IPS-11a (cell line): Measurements from ENCODE around the gene CTAGE8.
"Not testable (repeated sequence)": the region's sequence is repeated elsewhere in the genome, so short reads cannot be mapped to it uniquely, and the experiment has no call there.

Experiments
- H3K4me3 ChIP-seq: one replicate; pipeline ENCODE4 v1.5.1; 2013; ENCODE audit warnings: low read depth, low read length, control low read depth

Gene CTAGE8

GRCh38 chr7:144259067-144259466, 10.0 kb downstream of the CTAGE8 start:
- H3K4me3 ChIP-seq, result not testable (repeated sequence)

DNA sequence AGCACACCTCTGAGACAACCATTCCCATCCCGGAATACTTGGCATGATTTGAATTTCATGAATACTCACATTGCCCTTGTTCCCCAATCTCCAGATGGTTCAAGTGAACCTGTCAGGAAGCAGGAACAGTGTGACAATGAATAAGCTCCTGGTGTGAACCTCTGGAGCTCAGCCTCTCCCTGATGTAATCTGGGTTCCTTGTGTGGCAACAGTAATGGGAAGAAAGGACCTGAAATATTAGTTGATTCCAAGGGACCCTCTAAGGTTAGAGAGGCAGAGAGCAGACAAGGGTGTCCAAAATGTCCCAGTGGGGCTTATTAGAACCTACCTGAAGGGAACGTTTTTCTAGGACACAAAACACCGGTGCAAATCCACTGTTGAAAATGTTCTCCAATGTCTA, 13.0 kb downstream of the CTAGE8 start:
- H3K4me3 ChIP-seq, result no peak overlapping the region

GRCh38 chr7:144255471-144255897, 13.6 kb downstream of the CTAGE8 start:
- H3K4me3 ChIP-seq, result no peak overlapping the region

DNA sequence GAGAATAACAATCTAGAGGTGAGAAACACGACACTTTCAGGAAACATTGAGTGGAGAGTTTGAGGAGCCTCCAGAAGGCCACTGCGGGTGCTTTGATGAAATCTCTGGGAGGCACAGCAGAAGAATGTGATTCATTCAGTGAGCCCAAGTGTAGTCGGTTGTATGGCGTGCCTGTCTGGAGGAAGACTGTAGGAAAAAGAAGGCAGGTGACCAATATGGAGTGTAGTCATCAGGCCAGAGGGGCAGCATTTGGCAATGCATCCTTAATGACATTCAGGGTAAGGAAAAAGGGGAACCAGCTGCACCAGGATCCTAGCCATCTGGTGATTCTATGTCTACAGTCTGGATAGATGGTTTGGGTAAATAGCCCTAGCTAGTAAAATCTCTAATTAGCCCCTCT, 16.8 kb downstream of the CTAGE8 start:
- H3K4me3 ChIP-seq, result not testable (repeated sequence)

GRCh38 chr7:144247674-144248330, 21.3 kb downstream of the CTAGE8 start:
- H3K4me3 ChIP-seq, result not testable (repeated sequence)

GRCh38 chr7:144246967-144247366, 22.1 kb downstream of the CTAGE8 start:
- H3K4me3 ChIP-seq, result not testable (repeated sequence)

GRCh38 chr7:144245372-144245771, 23.7 kb downstream of the CTAGE8 start:
- not testable (repeated sequence) for H3K4me3 ChIP-seq

DNA sequence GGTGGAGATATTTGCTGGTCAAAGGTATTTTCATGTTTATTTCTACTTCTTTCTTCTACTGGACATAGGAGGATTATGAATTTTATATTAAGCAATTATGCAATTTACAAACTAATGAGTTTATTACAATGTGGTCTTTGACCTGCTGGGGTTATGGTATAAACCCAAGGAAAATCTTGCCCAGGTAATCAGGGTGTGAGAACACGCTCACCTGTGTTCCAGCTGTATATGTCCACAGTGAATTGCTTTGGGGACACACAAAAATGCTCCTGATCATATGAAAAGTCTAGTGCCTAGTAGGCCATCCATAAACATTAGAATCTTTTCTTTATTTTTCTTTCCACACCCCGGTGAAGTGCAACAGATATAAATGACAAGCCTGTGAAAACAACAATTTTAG, 29.7 kb downstream of the CTAGE8 start, which contains the start of gene OR2A42:
Gene OR2A42, minus strand, starts transcription at position 241 of the 400 bp plus-strand sequence. CDS start 6,762 bp downstream, outside the sequence.
- H3K4me3 ChIP-seq, result not testable (repeated sequence)

DNA sequence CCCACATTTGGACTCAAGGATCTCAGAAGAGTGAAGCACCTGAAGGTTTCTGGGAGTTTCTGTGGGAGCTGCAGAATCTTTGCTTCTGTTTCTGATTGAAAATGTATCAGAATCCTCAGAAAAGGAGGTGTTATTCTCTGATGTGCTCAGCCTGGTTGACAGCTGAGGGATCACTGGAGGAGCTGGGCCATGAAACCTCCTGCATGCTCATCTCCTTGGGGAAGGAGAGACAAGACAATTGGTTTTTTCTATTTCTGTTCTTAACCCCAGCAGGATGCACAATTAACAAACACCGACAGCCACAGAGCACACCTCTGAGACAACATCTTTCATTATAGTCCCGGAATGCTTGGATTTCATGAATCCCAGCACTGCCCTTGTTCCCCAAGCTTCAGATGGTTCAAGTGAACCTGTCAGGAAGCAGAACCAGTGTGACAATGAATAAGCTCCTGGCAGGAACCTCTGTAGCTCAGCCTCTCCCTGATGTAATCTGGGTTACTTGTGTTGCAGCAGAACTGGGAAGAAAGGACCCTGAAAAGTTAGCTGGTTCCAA, 30.5 kb downstream of the CTAGE8 start:
- H3K4me3 ChIP-seq, result not testable (repeated sequence)

DNA sequence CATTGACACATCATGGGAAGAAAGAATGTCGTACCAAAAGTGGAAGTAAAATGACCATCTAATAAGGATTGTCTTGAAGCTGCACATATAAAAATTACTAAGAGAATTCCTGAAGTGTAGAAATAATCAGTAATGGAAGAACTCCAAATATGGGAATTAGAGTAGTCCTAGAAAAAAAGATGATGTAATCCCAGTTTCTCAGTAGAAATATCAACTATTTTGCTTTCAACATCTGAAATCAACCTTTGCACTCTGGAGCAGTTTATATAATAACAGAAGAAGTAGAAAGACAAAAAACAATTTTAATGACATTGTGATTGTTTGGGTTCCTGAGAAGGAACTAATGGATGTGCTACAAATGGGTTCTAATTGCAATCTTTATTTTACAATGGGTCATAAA, 36.0 kb downstream of the CTAGE8 start:
- H3K4me3 ChIP-seq, result not testable (repeated sequence)

GRCh38 chr7:144231027-144231426, 38.1 kb downstream of the CTAGE8 start:
- not testable (repeated sequence) for H3K4me3 ChIP-seq

DNA sequence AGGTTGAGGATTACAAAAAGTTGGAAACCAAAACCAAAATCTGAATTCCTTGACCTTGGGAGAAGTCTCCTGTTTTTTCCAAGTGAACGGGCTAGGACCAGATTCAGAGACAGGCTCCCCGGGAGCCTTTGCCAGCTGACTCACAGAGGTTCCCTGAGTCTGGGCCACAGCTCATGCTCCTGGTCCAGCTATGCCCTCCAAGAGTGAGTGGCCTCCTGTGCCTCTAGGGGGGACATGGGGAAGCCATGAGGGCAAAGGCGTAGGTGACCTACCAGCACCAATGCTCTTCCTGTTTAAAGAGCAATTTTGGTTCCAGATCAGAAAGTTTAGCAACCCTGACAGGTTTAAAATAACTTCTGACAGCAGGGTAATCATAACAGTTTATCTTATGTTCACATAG, 40.3 kb downstream of the CTAGE8 start:
- not testable (repeated sequence) for H3K4me3 ChIP-seq

- H3K4me3 ChIP-seq, result not testable (repeated sequence)
These were observed 42.2 kb downstream of the CTAGE8 start for GRCh38 chr7:144226866-144227265.

GRCh38 chr7:144223675-144224074, 45.4 kb downstream of the CTAGE8 start:
- H3K4me3 ChIP-seq, result not testable (repeated sequence)

GRCh38 chr7:144220531-144220930, 48.6 kb downstream of the CTAGE8 start:
- not testable (repeated sequence) for H3K4me3 ChIP-seq

- H3K4me3 ChIP-seq, result not testable (repeated sequence)
These were observed 49.9 kb downstream of the CTAGE8 start for GRCh38 chr7:144219149-144219548.

GRCh38 chr7:144218581-144218980, 50.5 kb downstream of the CTAGE8 start:
- H3K4me3 ChIP-seq, result not testable (repeated sequence)

GRCh38 chr7:144217200-144217599, 51.9 kb downstream of the CTAGE8 start:
- not testable (repeated sequence) for H3K4me3 ChIP-seq
